H1 (cell line): ENCODE data around the gene MAN2C1.

Source experiments
- ASH2L ChIP-seq: fragments of 200-600, 300-600 bp; sonication (generic); IDR thresholded peaks from one replicate; pipeline ENCODE4 v1.7.1; 2017; ENCODE audit warnings: low read length
- CREB1 ChIP-seq: IDR thresholded peaks from 2 replicates; pipeline ENCODE4 v1.6.1; 2012; ENCODE audit warnings: inconsistent platforms
- EZH2 ChIP-seq: fragments of 200-600 bp; sonication (generic); IDR thresholded peaks from 2 replicates; pipeline ENCODE4 v1.7.1; 2012; ENCODE audit warnings: low read depth, mild to moderate bottlenecking, moderate library complexity, low read length, inconsistent platforms; ENCODE audit not compliant: severe bottlenecking
- GABPA ChIP-seq: IDR thresholded peaks from 2 replicates; pipeline ENCODE4 v1.6.1; 2011; ENCODE audit warnings: mild to moderate bottlenecking, low read length, moderate library complexity, borderline replicate concordance; ENCODE audit not compliant: insufficient read depth
- GTF2F1 ChIP-seq: IDR thresholded peaks from 2 replicates; pipeline ENCODE4 v1.6.1; 2012; ENCODE audit warnings: low read depth, low read length, improper control_type of control experiment, borderline replicate concordance
- HDAC2 ChIP-seq, 2 experiments: fragments of 300-600 bp in 1 of 2; sonication (generic) in 1 of 2; IDR thresholded peaks; 2 replicates each; pipeline ENCODE4 v1.6.1; 2011 to 2012; ENCODE audit warnings: low read depth in 2 of 2, low read length in 2 of 2, mild to moderate bottlenecking in 2 of 2, moderate library complexity in 2 of 2, borderline replicate concordance in 1 of 2, inconsistent platforms in 1 of 2
- JUN ChIP-seq: IDR thresholded peaks from 2 replicates; pipeline ENCODE4 v1.6.1; 2011; ENCODE audit warnings: low read depth, mild to moderate bottlenecking, improper control_type of control experiment, low read length
- POLR2AphosphoS5 ChIP-seq: IDR thresholded peaks from 2 replicates; pipeline ENCODE4 v1.6.1; 2011; ENCODE audit warnings: low read depth, low read length
- RAD21 ChIP-seq, 2 experiments: IDR thresholded peaks in 1 of 2; conservative IDR thresholded peaks in 1 of 2; 2 replicates each; pipeline ENCODE4 v1.6.1; 2011; ENCODE audit warnings: low read depth in 2 of 2, low read length in 2 of 2, improper control_type of control experiment in 1 of 2, inconsistent platforms in 1 of 2, mild to moderate bottlenecking in 1 of 2, moderate library complexity in 1 of 2
- RFX5 ChIP-seq: IDR thresholded peaks from 2 replicates; pipeline ENCODE4 v1.6.1; 2011; ENCODE audit warnings: low read depth, low read length, improper control_type of control experiment, borderline replicate concordance
- TBP ChIP-seq: IDR thresholded peaks from 2 replicates; pipeline ENCODE4 v1.6.1; 2011; ENCODE audit warnings: low read depth, low read length, improper control_type of control experiment
- TCF12 ChIP-seq: IDR thresholded peaks from 2 replicates; pipeline ENCODE4 v1.6.1; 2011; ENCODE audit warnings: low read depth, mild to moderate bottlenecking, low read length
- ZNF274 ChIP-seq: IDR thresholded peaks from 2 replicates; pipeline ENCODE4 v1.7.0; 2012; ENCODE audit warnings: low read length, borderline replicate concordance; ENCODE audit errors: extremely low read depth
- TF ChIP-seq, protein P1 (sequence below), 3 experiments: IDR thresholded peaks; 1 replicate in 2 of 3; 2 replicates in 1 of 3; pipeline versions ENCODE4 v1.5.1 to v1.6.1; 2011; ENCODE audit warnings: low read length in 3 of 3, mild to moderate bottlenecking in 3 of 3, inconsistent platforms in 2 of 3, low read depth in 1 of 3, moderate library complexity in 1 of 3; ENCODE audit not compliant: insufficient read depth in 1 of 3; ENCODE audit errors: control extremely low read depth in 1 of 3

DNA sequence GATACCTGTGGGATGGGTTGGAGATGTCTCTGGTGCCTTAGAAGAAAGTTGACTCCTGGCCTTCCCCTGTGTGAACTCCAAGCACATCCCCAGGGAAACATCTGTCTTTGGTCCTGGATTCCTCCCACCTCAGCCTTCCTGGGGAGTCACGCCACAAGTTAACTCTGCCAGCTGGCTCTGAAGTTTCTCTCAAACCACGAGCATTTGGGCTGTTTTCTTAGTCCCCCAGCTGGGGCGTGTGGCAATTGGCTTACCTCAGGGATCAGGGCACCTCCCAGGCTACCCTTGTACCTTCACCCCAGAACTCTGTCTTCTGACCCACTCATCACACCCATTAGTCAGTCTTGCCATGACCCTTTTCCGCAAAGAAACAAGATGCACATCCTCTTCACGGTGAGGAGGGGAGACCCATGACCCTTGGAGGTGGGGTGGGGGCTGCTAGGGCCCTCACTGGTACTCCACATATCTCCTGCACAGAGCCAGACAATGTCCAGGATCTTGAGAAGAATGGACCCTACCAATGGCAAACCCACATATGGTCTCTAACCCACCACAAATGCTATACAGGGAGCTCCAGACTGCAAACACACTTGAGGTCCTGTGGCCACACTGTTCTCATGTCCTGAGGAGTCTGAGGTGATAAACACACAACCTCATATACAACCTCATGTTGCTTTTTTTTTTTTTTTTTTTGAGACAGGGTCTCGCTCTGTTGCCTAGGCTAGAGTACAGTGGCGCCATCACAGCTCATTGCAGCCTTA lies 17.6 kb downstream of the MAN2C1 start:
- TF ChIP-seq POLR2AphosphoS5: 0 out of 2 replicates have a peak, but pooled peaks have one; percentile 14
- no peak for TF ChIP-seq RFX5
- no peak for TF ChIP-seq TBP
- TF ChIP-seq HDAC2 (IDR thresholded peaks at IDR 0.05; ENCODE audit: borderline replicate concordance in 1 of 2, low read depth in 2 of 2, low read length in 2 of 2): no peak
- TF ChIP-seq, protein P1, sequence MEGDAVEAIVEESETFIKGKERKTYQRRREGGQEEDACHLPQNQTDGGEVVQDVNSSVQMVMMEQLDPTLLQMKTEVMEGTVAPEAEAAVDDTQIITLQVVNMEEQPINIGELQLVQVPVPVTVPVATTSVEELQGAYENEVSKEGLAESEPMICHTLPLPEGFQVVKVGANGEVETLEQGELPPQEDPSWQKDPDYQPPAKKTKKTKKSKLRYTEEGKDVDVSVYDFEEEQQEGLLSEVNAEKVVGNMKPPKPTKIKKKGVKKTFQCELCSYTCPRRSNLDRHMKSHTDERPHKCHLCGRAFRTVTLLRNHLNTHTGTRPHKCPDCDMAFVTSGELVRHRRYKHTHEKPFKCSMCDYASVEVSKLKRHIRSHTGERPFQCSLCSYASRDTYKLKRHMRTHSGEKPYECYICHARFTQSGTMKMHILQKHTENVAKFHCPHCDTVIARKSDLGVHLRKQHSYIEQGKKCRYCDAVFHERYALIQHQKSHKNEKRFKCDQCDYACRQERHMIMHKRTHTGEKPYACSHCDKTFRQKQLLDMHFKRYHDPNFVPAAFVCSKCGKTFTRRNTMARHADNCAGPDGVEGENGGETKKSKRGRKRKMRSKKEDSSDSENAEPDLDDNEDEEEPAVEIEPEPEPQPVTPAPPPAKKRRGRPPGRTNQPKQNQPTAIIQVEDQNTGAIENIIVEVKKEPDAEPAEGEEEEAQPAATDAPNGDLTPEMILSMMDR (IDR thresholded peaks at IDR 0.05; ENCODE audit: control extremely low read depth in 1 of 3, insufficient read depth in 1 of 3, low read depth in 1 of 3, low read length in 3 of 3): no peak
- no peak for TF ChIP-seq GTF2F1
- no peak for TF ChIP-seq EZH2
- no peak for TF ChIP-seq RAD21 (IDR thresholded peaks at IDR 0.05 in 1 of 2, conservative IDR thresholded peaks at IDR 0.05 in 1 of 2; ENCODE audit: low read depth in 2 of 2, low read length in 2 of 2)
- no peak for TF ChIP-seq GABPA
- no peak for TF ChIP-seq ASH2L
- no peak for TF ChIP-seq CREB1
- TF ChIP-seq ZNF274: no peak
- no peak for TF ChIP-seq TCF12
- no peak for TF ChIP-seq JUN
